ENCODE measurements around the gene PREPL. TPM values are rescaled to one million over a fixed set of nuclear protein-coding genes. Genes with fewer than 3 reads are reported as not detected.

PREPL gene
- total and polyA plus RNA-seq, 2 of the 13 experiments (the other 11 are each of a cell fraction or from before 2014, with no cell fraction given), result 19.7 to 34.3 TPM

GRCh38 chr2:44360749-44361329 is 455 bp downstream of the PREPL start:
- peaks cover 30% of the 10 kb centered on the region for H3K79me2 ChIP-seq (ENCODE audit: insufficient read depth, low read length)
- ATAC-seq (no peak; the same call in 2 of the 3 replicates), DNase-seq (ENCODE audit: low spot score) (peak; percentile 20), FAIRE-seq (no peak)
- 4% methylated on average over 19 of the region's 19 CpGs for WGBS (ENCODE audit: low lambda C conversion rate)
- BruUV-seq (replicated peaks), result TSS peak; percentile 60
- peak overlapping the region; percentile 75 to 95 (median 82) for H3K4me3 ChIP-seq (replicated peaks in 1 of 3; ENCODE audit: insufficient read depth in 1 of 3, low read depth in 2 of 3, low read length in 3 of 3)
- H3K36me3 ChIP-seq (replicated peaks in 1 of 2; ENCODE audit: control insufficient read depth in 1 of 2, insufficient read depth in 2 of 2, low read length in 2 of 2), result no peaks in the 10 kb centered on the region
- in situ Hi-C loops (cut with HindIII; ENCODE audit: extremely low pct_ligation_motif_present, low pct_unique_long_range_greater_than_20kb), result no loop called here
- H3K9ac ChIP-seq (ENCODE audit: insufficient read depth, low read depth, low read length), result peak overlapping the region; percentile 87
- CTCF ChIA-PET (ENCODE audit: low intra/inter-chr PET ratio, low total read pairs), result no interaction called here
- no peaks in the 10 kb centered on the region for H4K20me1 ChIP-seq (ENCODE audit: insufficient read depth, low read length)
- H3K27ac ChIP-seq (ENCODE audit: extremely low read length, insufficient read depth, low read length), result peak overlapping the region; percentile 93
- H3K4me2 ChIP-seq (ENCODE audit: low read depth, low read length), result peak overlapping the region; percentile 87
- peak overlapping the region; percentile 100 for H2AFZ ChIP-seq (ENCODE audit: low read length)
- POLR2A ChIA-PET, result interaction anchor here (0.7 to 2.7 kb wide), 14 partner anchors 9 to 366 kb away, joined by 3 to 21 read pairs (median 4); partner anchors contain the start of gene PPM1B
- intact Hi-C loops (cut with micrococcal nuclease; ENCODE audit: unreplicated experiment), result loop anchor here (2.0 kb wide), 1 partner anchor 70 kb away; no protein-coding TSS in a partner anchor
- H3K27me3 ChIP-seq (ENCODE audit: control insufficient read depth in 1 of 2, insufficient read depth in 2 of 2, low read length in 2 of 2), result no peaks in the 10 kb centered on the region; a peak in 1 of 5 replicates
- H3K4me1 ChIP-seq (ENCODE audit: insufficient read depth, low read length), result peaks cover 29% of the 10 kb centered on the region
- no peaks in the 10 kb centered on the region for H3K9me3 ChIP-seq (ENCODE audit: low read length)
- TF ChIP-seq ZSCAN12 (CRISPR knock-in tag; IDR thresholded peaks at IDR 0.05) (no peak), ZNF777 (CRISPR knock-in tag; IDR thresholded peaks at IDR 0.05) (peak; percentile 24; the same call in 1 of the 2 replicates), LCORL (IDR thresholded peaks at IDR 0.05) (no peak), LCORL (CRISPR knock-in tag; IDR thresholded peaks at IDR 0.05) (peak; percentile 10; the same call in 1 of the 2 replicates), GZF1 (CRISPR knock-in tag; IDR thresholded peaks at IDR 0.05) (0 out of 2 replicates have a peak, but pooled peaks have one; percentile 49), CAMTA2 (CRISPR knock-in tag; IDR thresholded peaks at IDR 0.05; ENCODE audit: borderline replicate concordance) (no peak), FOSL2 (CRISPR knock-in tag; IDR thresholded peaks at IDR 0.05) (no peak), PHF20 (CRISPR knock-in tag; IDR thresholded peaks at IDR 0.05) (no peak), ZNF281 (CRISPR knock-in tag; IDR thresholded peaks at IDR 0.05; ENCODE audit: borderline replicate concordance) (peak; percentile 37; the same call in 1 of the 2 replicates), LBX2 (CRISPR knock-in tag; IDR thresholded peaks at IDR 0.05; ENCODE audit: borderline replicate concordance) (0 out of 2 replicates have a peak, but pooled peaks have one; percentile 2), JUNB (CRISPR knock-in tag; IDR thresholded peaks at IDR 0.05; ENCODE audit: borderline replicate concordance) (no peak), BRCA1 (CRISPR knock-in tag; IDR thresholded peaks at IDR 0.05) (no peak), ZFY (CRISPR knock-in tag; IDR thresholded peaks at IDR 0.05) (no peak), KLF9 (CRISPR knock-in tag; IDR thresholded peaks at IDR 0.05; ENCODE audit: low read depth) (no peak), CHD2 (IDR thresholded peaks at IDR 0.05; ENCODE audit: low read depth, low read length) (no peak), ZNF800 (CRISPR knock-in tag; IDR thresholded peaks at IDR 0.05) (0 out of 2 replicates have a peak, but pooled peaks have one; percentile 6), ZIK1 (CRISPR knock-in tag; IDR thresholded peaks at IDR 0.05; ENCODE audit: borderline replicate concordance, low read depth) (no peak), HMGA1 (CRISPR knock-in tag; conservative IDR thresholded peaks at IDR 0.05) (no peak)
